ENCODE measurements around the gene DNAH10. TPM values are rescaled to one million over a fixed set of nuclear protein-coding genes. Genes with fewer than 3 reads are reported as not detected.

The DNAH10 gene
- total RNA-seq, 1 experiment from 2014 or later = 0.17 TPM

DNA sequence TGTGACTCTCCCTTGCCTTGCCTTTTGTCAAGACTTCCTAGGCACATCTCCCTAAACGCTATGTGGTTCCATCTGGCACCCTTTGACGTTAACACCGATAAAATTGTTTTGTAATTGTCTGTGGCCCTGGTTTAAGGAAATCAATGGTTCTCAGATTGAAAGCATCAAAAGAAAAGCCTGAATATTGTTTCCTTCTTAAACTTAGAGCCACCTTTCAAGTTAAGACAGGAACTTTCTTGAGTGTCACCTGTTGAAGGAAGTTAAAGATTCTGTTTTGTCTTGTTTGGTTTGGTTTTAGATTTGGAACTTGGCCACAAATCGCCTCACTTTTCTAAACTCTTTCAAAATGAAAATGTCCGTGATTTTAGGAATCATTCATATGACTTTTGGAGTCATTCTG lies 14.8 kb upstream of the DNAH10 start:
- H3K27ac Mint-ChIP-seq = no peak overlapping the region
- H3K9ac ChIP-seq (ENCODE audit: extremely low read depth, insufficient read length, low read length) = no peak overlapping the region
- H3K9me3 ChIP-seq (ENCODE audit: control insufficient read depth, low read depth, low read length) = no peaks in the 10 kb centered on the region
- H4K91ac ChIP-seq (ENCODE audit: insufficient read length, low read depth, low read length) = no peak overlapping the region
- H2AFZ ChIP-seq (ENCODE audit: low read length) = no peak overlapping the region
- no peaks in the 10 kb centered on the region for H3K4me1 Mint-ChIP-seq
- H3K4me3 Mint-ChIP-seq = no peak overlapping the region
- no peak overlapping the region for H3K27ac ChIP-seq (ENCODE audit: insufficient read length, low read depth, low read length)
- no peak overlapping the region for H3T11ph ChIP-seq (ENCODE audit: low read length)
- no peak overlapping the region for H2BK5ac ChIP-seq (ENCODE audit: insufficient read length, low read length)
- DNase-seq = no peak
- no peak overlapping the region for H3K4ac ChIP-seq (ENCODE audit: low read depth, low read length)
- no peak overlapping the region for H3K18ac ChIP-seq (ENCODE audit: insufficient read length, low read depth, low read length)
- no peak overlapping the region for H3K4me2 ChIP-seq (ENCODE audit: insufficient read depth, insufficient read length, low read length)
- no peak overlapping the region for H4K8ac ChIP-seq (replicated peaks; ENCODE audit: insufficient read length, low read depth, low read length)
- H3K27me3 Mint-ChIP-seq (ENCODE audit: low read depth) = no peaks in the 10 kb centered on the region
- no peaks in the 10 kb centered on the region for H3K27me3 ChIP-seq (ENCODE audit: insufficient read depth, low read length)
- no peaks in the 10 kb centered on the region for H3K79me1 ChIP-seq (ENCODE audit: insufficient read depth, low read depth, low read length, poor library complexity, severe bottlenecking)
- H3K23me2 ChIP-seq (ENCODE audit: insufficient read length, low read depth, low read length, poor library complexity, severe bottlenecking) = no peaks in the 10 kb centered on the region
- no peak overlapping the region for H2BK120ac ChIP-seq (ENCODE audit: low read depth, low read length, poor library complexity, severe bottlenecking)
- H2BK12ac ChIP-seq (ENCODE audit: insufficient read length, low read depth, low read length) = no peak overlapping the region
- H3K79me2 ChIP-seq (ENCODE audit: insufficient read depth, low read length) = no peaks in the 10 kb centered on the region
- TF ChIP-seq, protein P1, sequence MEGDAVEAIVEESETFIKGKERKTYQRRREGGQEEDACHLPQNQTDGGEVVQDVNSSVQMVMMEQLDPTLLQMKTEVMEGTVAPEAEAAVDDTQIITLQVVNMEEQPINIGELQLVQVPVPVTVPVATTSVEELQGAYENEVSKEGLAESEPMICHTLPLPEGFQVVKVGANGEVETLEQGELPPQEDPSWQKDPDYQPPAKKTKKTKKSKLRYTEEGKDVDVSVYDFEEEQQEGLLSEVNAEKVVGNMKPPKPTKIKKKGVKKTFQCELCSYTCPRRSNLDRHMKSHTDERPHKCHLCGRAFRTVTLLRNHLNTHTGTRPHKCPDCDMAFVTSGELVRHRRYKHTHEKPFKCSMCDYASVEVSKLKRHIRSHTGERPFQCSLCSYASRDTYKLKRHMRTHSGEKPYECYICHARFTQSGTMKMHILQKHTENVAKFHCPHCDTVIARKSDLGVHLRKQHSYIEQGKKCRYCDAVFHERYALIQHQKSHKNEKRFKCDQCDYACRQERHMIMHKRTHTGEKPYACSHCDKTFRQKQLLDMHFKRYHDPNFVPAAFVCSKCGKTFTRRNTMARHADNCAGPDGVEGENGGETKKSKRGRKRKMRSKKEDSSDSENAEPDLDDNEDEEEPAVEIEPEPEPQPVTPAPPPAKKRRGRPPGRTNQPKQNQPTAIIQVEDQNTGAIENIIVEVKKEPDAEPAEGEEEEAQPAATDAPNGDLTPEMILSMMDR (conservative IDR thresholded peaks at IDR 0.05) = no peak
- no peaks in the 10 kb centered on the region for H4K20me1 ChIP-seq (ENCODE audit: control insufficient read depth, insufficient read depth, insufficient read length)
- no peak overlapping the region for H3K56ac ChIP-seq (ENCODE audit: insufficient read length, low read depth, low read length)
- peaks cover 44 to 79% (median 75%) of the 10 kb centered on the region in 3 experiments for H3K36me3 Mint-ChIP-seq (ENCODE audit: insufficient read depth in 1 of 3, low read depth in 3 of 3)
- H2BK15ac ChIP-seq (ENCODE audit: low read depth, low read length) = no peak overlapping the region
- no peaks in the 10 kb centered on the region for H3K4me1 ChIP-seq (ENCODE audit: insufficient read depth, low read length)
- H3K14ac ChIP-seq (ENCODE audit: insufficient read depth, low read length) = no peak overlapping the region
- no CpG with 5 or more reads among the region's 5 CpGs for WGBS (ENCODE audit: extremely low coverage, insufficient read length, low lambda C conversion rate)
- no peaks in the 10 kb centered on the region for H3K9me3 Mint-ChIP-seq
- H3K23ac ChIP-seq (ENCODE audit: insufficient read length, low read depth, low read length) = no peak overlapping the region
- H4K5ac ChIP-seq (ENCODE audit: insufficient read length, low read depth, low read length) = no peak overlapping the region
- no peak overlapping the region for H2BK20ac ChIP-seq (ENCODE audit: low read depth, low read length, poor library complexity, severe bottlenecking)
- no peak overlapping the region for H2AK5ac ChIP-seq (ENCODE audit: insufficient read length, low read length)

Data from H9 (cell line).